H1 (cell line): ENCODE measurements around the gene RASGRP1. TPM values are rescaled to one million over a fixed set of nuclear protein-coding genes. Genes with fewer than 3 reads are reported as not detected.
A peak's percentile ranks its signal among the peaks of the same experiment; 100 is the strongest.

Experiments
- CTCF ChIA-PET: fragments of 300-600 bp; sonication (Branson Sonifier 250); formaldehyde crosslinking; loops from one replicate; lab custom pipeline; 2021; ENCODE audit not compliant: partially characterized antibody; lab: Charles Lee
- POLR2A ChIA-PET: fragments of 300-600 bp; sonication (Branson Sonifier 250); formaldehyde crosslinking; loops from one replicate; lab custom pipeline; 2021; ENCODE audit warnings: inconsistent platforms; ENCODE audit not compliant: partially characterized antibody; lab: Charles Lee
- DNase-seq, 2 experiments: peaks; one replicate each; pipeline versions ENCODE4 v3.0.0 to v3.0.0-alpha.2; 2010 to 2022; ENCODE audit warnings: low spot score in 2 of 2, low read depth in 1 of 2, mixed read lengths in 1 of 2
- FAIRE-seq: peaks from 2 replicates; lab custom pipeline; 2011; peaks lifted over from hg19 to GRCh38; lab: Jason Lieb, UNC
- H2AFZ ChIP-seq: 2 replicates; pipeline ENCODE4 v1.8.1; 2012; ENCODE audit warnings: low read length, inconsistent platforms
- H2AK5ac ChIP-seq: 2 replicates; pipeline ENCODE4 v1.6.1; 2013; ENCODE audit warnings: low read depth, low read length
- H2BK120ac ChIP-seq: replicated peaks from 2 replicates; pipeline ENCODE3; 2013; ENCODE audit warnings: low read depth, low read length, inconsistent platforms
- H2BK12ac ChIP-seq: 2 replicates; pipeline ENCODE4 v1.6.1; 2013; ENCODE audit warnings: low read depth, low read length
- H2BK15ac ChIP-seq: 2 replicates; pipeline ENCODE4 v1.6.1; 2013; ENCODE audit warnings: low read length
- H2BK20ac ChIP-seq: 2 replicates; pipeline ENCODE4 v1.6.1; 2013; ENCODE audit warnings: low read length
- H2BK5ac ChIP-seq: 2 replicates; pipeline ENCODE4 v1.6.1; 2013; ENCODE audit warnings: low read depth, low read length
- H3K14ac ChIP-seq: 2 replicates; pipeline ENCODE4 v1.6.1; 2013; ENCODE audit warnings: inconsistent platforms; ENCODE audit not compliant: insufficient read length
- H3K18ac ChIP-seq: 2 replicates; pipeline ENCODE4 v1.6.1; 2013; ENCODE audit warnings: low read length; ENCODE audit errors: extremely low read depth
- H3K23ac ChIP-seq: 2 replicates; pipeline ENCODE4 v1.6.1; 2013; ENCODE audit warnings: inconsistent platforms; ENCODE audit not compliant: insufficient read length
- H3K23me2 ChIP-seq: 2 replicates; pipeline ENCODE4 v1.6.1; 2013; ENCODE audit warnings: low read depth, low read length
- H3K27ac ChIP-seq: 2 replicates; pipeline ENCODE4 v1.6.1; 2011; ENCODE audit warnings: low read depth, low read length, inconsistent platforms
- H3K27me3 ChIP-seq, 4 experiments: replicated peaks in 1 of 4; 1 replicate in 1 of 4; 2 replicates in 3 of 4; pipeline versions ENCODE4 v1.6.1 to v1.8.1; 2011 to 2013; ENCODE audit warnings: low read length in 3 of 4, mild to moderate bottlenecking in 3 of 4, inconsistent platforms in 2 of 4, mixed read lengths in 2 of 4, moderate library complexity in 1 of 4; ENCODE audit not compliant: control insufficient read depth in 3 of 4, insufficient read depth in 3 of 4; ENCODE audit errors: extremely low read depth in 1 of 4
- H3K36me3 ChIP-seq, 4 experiments: 2 replicates each; pipeline versions ENCODE4 v1.6.1 to v1.8.1; 2011 to 2013; ENCODE audit warnings: mild to moderate bottlenecking in 4 of 4, low read length in 3 of 4, moderate library complexity in 2 of 4, control low read depth in 1 of 4, inconsistent platforms in 1 of 4; ENCODE audit not compliant: insufficient read depth in 4 of 4, control insufficient read depth in 2 of 4
- H3K4ac ChIP-seq: replicated peaks from 2 replicates; pipeline ENCODE3; 2013; ENCODE audit warnings: low read length, low read depth, mixed read lengths, inconsistent platforms; ENCODE audit not compliant: insufficient read length
- H3K4me1 ChIP-seq, 4 experiments: replicated peaks in 1 of 4; 1 replicate in 1 of 4; 2 replicates in 3 of 4; pipeline versions ENCODE4 v1.6.1 to v1.8.1; 2011 to 2013; ENCODE audit warnings: low read length in 3 of 4, inconsistent platforms in 2 of 4, mixed read lengths in 1 of 4; ENCODE audit not compliant: insufficient read depth in 4 of 4, control insufficient read depth in 3 of 4
- H3K4me2 ChIP-seq, 2 experiments: 2 replicates each; pipeline versions ENCODE4 v1.6.1 to v1.8.1; 2011 to 2013; ENCODE audit warnings: low read depth in 2 of 2, low read length in 2 of 2, control low read depth in 1 of 2, inconsistent platforms in 1 of 2, mild to moderate bottlenecking in 1 of 2; ENCODE audit not compliant: insufficient read depth in 1 of 2
- H3K4me3 ChIP-seq, 4 experiments: fragments of 200-600, 300-600 bp in 1 of 4; sonication (generic), shearing (Covaris generic), sonication (Bioruptor Twin) in 1 of 4; 2 replicates each; pipeline versions ENCODE4 v1.5.1 to v1.8.1; 2011 to 2016; ENCODE audit warnings: low read length in 4 of 4, low read depth in 3 of 4, control low read depth in 2 of 4, inconsistent platforms in 2 of 4, mild to moderate bottlenecking in 2 of 4, mixed read lengths in 1 of 4, moderate library complexity in 1 of 4; ENCODE audit not compliant: insufficient read depth in 2 of 4; ENCODE audit errors: extremely low read depth in 1 of 4
- H3K56ac ChIP-seq: replicated peaks from 2 replicates; pipeline ENCODE3; 2013; ENCODE audit warnings: low read depth, mild to moderate bottlenecking, mixed read lengths, low read length, inconsistent platforms; ENCODE audit not compliant: insufficient read length
- H3K79me1 ChIP-seq: 2 replicates; pipeline ENCODE4 v1.6.1; 2013; ENCODE audit warnings: low read depth, low read length, control low read depth
- H3K79me2 ChIP-seq, 2 experiments: 2 replicates each; pipeline versions ENCODE4 v1.6.1 to v1.8.1; 2012 to 2013; ENCODE audit warnings: low read length in 2 of 2, mild to moderate bottlenecking in 2 of 2, inconsistent platforms in 1 of 2; ENCODE audit not compliant: insufficient read depth in 2 of 2, control insufficient read depth in 1 of 2
- H3K9ac ChIP-seq, 4 experiments: replicated peaks in 1 of 4; 1 replicate in 1 of 4; 2 replicates in 3 of 4; pipeline versions ENCODE4 v1.6.1 to v1.8.1; 2011 to 2013; ENCODE audit warnings: low read depth in 3 of 4, low read length in 3 of 4, control low read depth in 2 of 4, mild to moderate bottlenecking in 2 of 4, moderate library complexity in 2 of 4, inconsistent platforms in 1 of 4; ENCODE audit errors: extremely low read depth in 1 of 4
- H3K9me3 ChIP-seq, 2 experiments: 2 replicates each; pipeline versions ENCODE4 v1.6.1 to v1.8.1; 2012 to 2013; ENCODE audit warnings: mild to moderate bottlenecking in 2 of 2, moderate library complexity in 2 of 2, control low read depth in 1 of 2, inconsistent platforms in 1 of 2, low read depth in 1 of 2, low read length in 1 of 2, mixed read lengths in 1 of 2; ENCODE audit not compliant: insufficient read depth in 2 of 2
- H4K20me1 ChIP-seq, 2 experiments: replicated peaks in 1 of 2; 2 replicates each; pipeline versions ENCODE3 to v1.8.1; 2011 to 2013; ENCODE audit warnings: inconsistent platforms in 2 of 2, low read length in 2 of 2, mild to moderate bottlenecking in 1 of 2; ENCODE audit not compliant: insufficient read depth in 2 of 2, control insufficient read depth in 1 of 2
- H4K5ac ChIP-seq: 2 replicates; pipeline ENCODE4 v1.6.1; 2013; ENCODE audit warnings: low read length, low read depth, mixed read lengths, inconsistent platforms; ENCODE audit not compliant: insufficient read length
- H4K8ac ChIP-seq: 2 replicates; pipeline ENCODE4 v1.8.0; 2013; ENCODE audit warnings: mild to moderate bottlenecking, moderate library complexity, low read length, inconsistent platforms; ENCODE audit not compliant: insufficient read depth; ENCODE audit errors: extremely low read depth
- H4K91ac ChIP-seq: replicated peaks from 2 replicates; pipeline ENCODE3; 2013; ENCODE audit warnings: low read length, mixed read lengths, inconsistent platforms; ENCODE audit not compliant: insufficient read length
- ATF3 ChIP-seq: IDR thresholded peaks from 2 replicates; pipeline ENCODE4 v1.6.1; 2011; ENCODE audit warnings: low read depth, mild to moderate bottlenecking, low read length; ENCODE audit not compliant: insufficient read depth
- BRCA1 ChIP-seq: IDR thresholded peaks from 2 replicates; pipeline ENCODE4 v1.6.1; 2012; ENCODE audit warnings: low read depth, low read length, improper control_type of control experiment
- E2F6 ChIP-seq: IDR thresholded peaks from 2 replicates; pipeline ENCODE4 v1.6.1; 2012; ENCODE audit warnings: inconsistent platforms
- GABPA ChIP-seq: IDR thresholded peaks from 2 replicates; pipeline ENCODE4 v1.6.1; 2011; ENCODE audit warnings: mild to moderate bottlenecking, low read length, moderate library complexity, borderline replicate concordance; ENCODE audit not compliant: insufficient read depth
- MAX ChIP-seq: IDR thresholded peaks from 2 replicates; pipeline ENCODE4 v1.6.1; 2012; ENCODE audit warnings: inconsistent platforms
- PHF8 ChIP-seq: fragments of 200-600 bp; sonication (generic); conservative IDR thresholded peaks from 2 replicates; pipeline ENCODE4 v1.7.1; 2012; ENCODE audit warnings: low read depth, mild to moderate bottlenecking, inconsistent platforms, low read length, moderate library complexity
- WGBS, 2 experiments: shearing (Covaris generic) in 1 of 2; methylation state at CpG; one replicate each; pipeline versions ENCODE4 v1.1.6 to v1.1.7; 2013 to 2015; ENCODE audit warnings: low lambda C conversion rate in 2 of 2, mixed read lengths in 2 of 2, inconsistent platforms in 1 of 2, low coverage in 1 of 2, missing lambda C conversion rate in 1 of 2; ENCODE audit not compliant: insufficient replicate concordance in 2 of 2, insufficient coverage in 1 of 2, insufficient read length in 1 of 2; ENCODE audit errors: extremely low coverage in 1 of 2, missing lambda C conversion rate in 1 of 2; 5-methylcytosine and 5-hydroxymethylcytosine counted together
- polyA plus RNA-seq, 7 experiments: library from polyadenylated mRNA; depleted of rRNA in 3 of 7; stranded (reverse) in 5 of 7; unstranded in 2 of 7; fragments of >200 nt in 5 of 7; fragments of 200-250 nt in 2 of 7; gene quantifications; 1 replicate in 5 of 7; 2 replicates in 1 of 7; 4 replicates in 1 of 7; pipeline versions ENCODE4 v1.2.1 to v1.2.3, GENCODE V29; 2011 to 2013; ENCODE audit warnings: missing spikeins in 2 of 7, mixed read lengths in 2 of 7
- total RNA-seq: library from RNA; stranded (reverse); fragmentation: NEBNext Ultra II Directional; extraction: Animal tissue kit (Norgen Biotek cat#: 25700); gene quantifications from 2 replicates; pipeline ENCODE4 v1.2.1, GENCODE V29; 2021

RASGRP1 gene
- total and polyA plus RNA-seq, 2 of the 8 experiments (the other 6 are each of a cell fraction or from before 2014, with no cell fraction given), result 1.1 to 2.1 TPM

- Histone ChIP-seq H4K5ac (no peak overlapping the region), H3K36me3 (no peaks in the 10 kb centered on the region), H2BK20ac (no peak overlapping the region), H3K4me1 (peaks cover 0 to 6% (median 4%) of the 10 kb centered on the region in 4 experiments; a peak in 4 of 7 replicates), H3K23me2 (no peaks in the 10 kb centered on the region), H3K79me2 (no peaks in the 10 kb centered on the region), H3K56ac (no peak overlapping the region), H3K27ac (no peak overlapping the region), H3K18ac (no peak overlapping the region), H4K91ac (no peak overlapping the region), H3K4me3 (no peak overlapping the region), H2AK5ac (no peak overlapping the region), H2AFZ (no peak overlapping the region), H3K4ac (no peak overlapping the region), H2BK120ac (no peak overlapping the region), H3K79me1 (no peaks in the 10 kb centered on the region), H3K9me3 (no peaks in the 10 kb centered on the region), H4K20me1 (no peaks in the 10 kb centered on the region), H2BK12ac (no peak overlapping the region), H3K14ac (no peak overlapping the region), H3K9ac (no peak overlapping the region), H3K4me2 (peak overlapping the region; percentile 21 to 26; a peak in 1 of 4 replicates), H3K27me3 (no peaks in the 10 kb centered on the region), H2BK5ac (no peak overlapping the region), H4K8ac (no peak overlapping the region), H2BK15ac (no peak overlapping the region), H3K23ac (no peak overlapping the region)
- WGBS, 2 experiments, result 57% methylated on average over 7 of the region's 7 CpGs; no CpG with 5 or more reads in 1 of the 2 experiments
- ChIA-PET POLR2A (no interaction called here), CTCF (interaction anchor here (0.9 to 5.2 kb wide), 6 partner anchors 11 to 140 kb away, joined by 3 to 46 read pairs (median 3); partner anchors contain the start of gene RASGRP1)
- DNase-seq (no peak), FAIRE-seq (no peak)
- no peak for TF ChIP-seq ATF3
- TF ChIP-seq BRCA1, result no peak
- no peak for TF ChIP-seq MAX
- TF ChIP-seq GABPA, result no peak
- TF ChIP-seq E2F6, result no peak
- no peak for TF ChIP-seq PHF8
Observed at GRCh38 chr15:38551720-38552648, 12.6 kb downstream of the RASGRP1 start.
